GM18868 (cell line): ENCODE results near the gene CAMTA1.

Experiments
- ATAC-seq: cut with Tn5 transposase; IDR thresholded peaks from one replicate; pipeline ENCODE4 v1.9.1; 2021; ENCODE audit warnings: mild to moderate bottlenecking, moderate library complexity; ENCODE audit not compliant: unreplicated experiment

Gene CAMTA1

GRCh38 chr1:7218210-7218832 lies 433.1 kb downstream of the CAMTA1 start:
- no peak for ATAC-seq

GRCh38 chr1:7219031-7219430 lies 433.8 kb downstream of the CAMTA1 start:
- ATAC-seq: no peak

GRCh38 chr1:7220007-7220406 lies 434.8 kb downstream of the CAMTA1 start:
- ATAC-seq: no peak

- ATAC-seq: no peak
These were observed 435.5 kb downstream of the CAMTA1 start for GRCh38 chr1:7220712-7221252.

GRCh38 chr1:7221826-7222694 lies 436.8 kb downstream of the CAMTA1 start:
- ATAC-seq: no peak

GRCh38 chr1:7222695-7223015 lies 437.4 kb downstream of the CAMTA1 start:
- no peak for ATAC-seq

- ATAC-seq: no peak
These were observed 438.3 kb downstream of the CAMTA1 start for GRCh38 chr1:7223334-7224080.

- no peak for ATAC-seq
These were observed 438.9 kb downstream of the CAMTA1 start for GRCh38 chr1:7224081-7224534.

- ATAC-seq: no peak
These were observed 439.4 kb downstream of the CAMTA1 start for GRCh38 chr1:7224644-7225043.

- no peak for ATAC-seq
These were observed 440.7 kb downstream of the CAMTA1 start for GRCh38 chr1:7225711-7226505.

- ATAC-seq: no peak
These were observed 442.4 kb downstream of the CAMTA1 start for GRCh38 chr1:7227654-7228053.

- no peak for ATAC-seq
These were observed 443.2 kb downstream of the CAMTA1 start for GRCh38 chr1:7228252-7228961.

GRCh38 chr1:7229186-7229585 lies 443.9 kb downstream of the CAMTA1 start:
- ATAC-seq: no peak

GRCh38 chr1:7229696-7230631 lies 444.7 kb downstream of the CAMTA1 start:
- no peak for ATAC-seq

GRCh38 chr1:7232441-7233236 lies 447.4 kb downstream of the CAMTA1 start:
- ATAC-seq: no peak

- ATAC-seq: no peak
These were observed 447.9 kb downstream of the CAMTA1 start for GRCh38 chr1:7233237-7233540.

- ATAC-seq: no peak
These were observed 448.6 kb downstream of the CAMTA1 start for GRCh38 chr1:7233646-7234470.

GRCh38 chr1:7234471-7234755 lies 449.2 kb downstream of the CAMTA1 start:
- no peak for ATAC-seq
